GM18508 (cell line): ENCODE data around the gene MTRFR.
"Not testable (repeated sequence)": the region's sequence is repeated elsewhere in the genome, so short reads cannot be mapped to it uniquely, and the experiment has no call there.

Experiments used
- ATAC-seq: cut with Tn5 transposase; IDR thresholded peaks from one replicate; pipeline ENCODE4 v1.9.1; 2021; ENCODE audit warnings: moderate number of reproducible peaks; ENCODE audit not compliant: insufficient read depth, unreplicated experiment

Gene MTRFR

GRCh38 chr12:123248996-123249741, 15.9 kb downstream of the MTRFR start:
- ATAC-seq: not testable (repeated sequence)

DNA sequence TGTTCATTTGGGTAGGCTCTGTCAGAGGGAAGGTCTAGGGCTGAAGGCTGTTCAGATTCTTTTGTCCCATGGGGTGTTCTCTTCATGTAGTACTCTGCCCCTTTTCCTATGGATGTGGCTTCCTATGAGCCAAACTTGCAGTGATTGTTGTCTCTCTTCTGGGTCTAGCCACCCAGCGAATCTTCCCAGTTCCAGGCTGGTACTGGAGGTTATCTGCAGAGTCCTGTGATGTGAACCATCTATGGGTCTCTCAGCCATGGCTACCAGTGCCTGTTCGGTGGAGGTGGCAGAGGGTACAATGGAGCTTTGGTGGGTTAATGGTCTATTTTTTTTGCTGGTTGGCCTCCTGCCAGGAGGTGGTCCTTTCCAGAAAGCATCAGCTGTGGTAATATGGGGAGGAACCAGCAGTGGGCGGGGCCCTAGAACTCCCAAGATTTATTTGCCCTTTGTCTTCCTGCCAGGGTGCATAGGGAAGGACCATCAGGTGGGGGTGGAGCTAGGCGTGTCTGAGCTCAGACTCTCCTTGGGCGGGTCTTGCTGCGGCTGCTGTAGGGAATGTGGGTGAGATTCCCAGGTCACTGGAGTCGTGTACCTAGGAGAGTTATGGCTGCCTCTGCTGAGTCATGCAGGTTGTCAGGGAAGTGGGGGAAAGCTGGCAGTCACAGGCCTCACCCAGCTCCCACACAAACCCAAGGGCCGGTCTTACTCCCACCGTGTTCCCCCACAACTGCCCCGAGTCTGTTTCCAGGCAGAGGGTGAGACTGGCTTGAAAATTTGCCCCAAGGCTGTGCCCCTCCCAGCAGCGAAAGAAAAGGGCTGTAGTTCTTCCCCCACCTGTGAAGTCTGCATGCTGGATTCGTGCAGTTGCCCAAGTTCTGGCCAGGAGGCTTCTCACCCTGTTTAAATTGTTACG, 17.5 kb downstream of the MTRFR start:
- ATAC-seq: no peak

DNA sequence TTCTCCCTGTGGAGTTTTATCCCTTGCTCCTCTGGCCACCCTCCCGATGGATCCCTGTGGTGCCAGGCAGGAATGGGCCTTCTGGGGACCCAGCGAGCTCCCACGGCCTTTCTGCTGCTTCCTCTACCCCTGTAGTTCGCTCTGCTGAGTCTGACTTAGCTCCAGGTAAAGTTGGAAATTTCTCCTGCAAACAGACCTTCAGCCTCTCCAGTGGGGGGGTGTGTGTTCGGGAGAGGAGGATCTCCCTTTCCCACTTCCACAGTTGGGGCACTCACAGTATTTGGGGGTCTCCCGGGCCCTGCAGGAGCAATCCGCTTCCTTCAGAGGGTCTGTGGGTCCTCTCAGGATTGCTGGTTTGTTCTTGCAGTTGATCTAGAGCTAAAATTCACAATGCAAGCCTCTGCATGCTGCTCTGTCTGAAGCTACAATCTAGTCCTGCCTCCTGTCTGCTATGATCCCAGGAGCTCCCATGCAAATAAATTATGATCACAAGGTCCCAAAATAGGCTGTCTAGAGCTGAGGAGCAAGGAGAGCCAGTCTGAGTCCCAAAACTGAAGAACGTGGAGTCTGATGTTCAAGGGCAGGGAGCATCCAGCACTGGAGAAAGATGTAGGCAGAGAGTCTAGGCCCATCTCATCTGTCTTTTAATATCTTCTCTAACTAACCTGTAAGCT, 18.3 kb downstream of the MTRFR start:
- no peak for ATAC-seq

GRCh38 chr12:123252365-123252764, 19.1 kb downstream of the MTRFR start:
- ATAC-seq: not testable (repeated sequence)

GRCh38 chr12:123253641-123254459, 20.6 kb downstream of the MTRFR start:
- ATAC-seq: no peak

- ATAC-seq: no peak
Measured at GRCh38 chr12:123254853-123255446, 21.7 kb downstream of the MTRFR start.

DNA sequence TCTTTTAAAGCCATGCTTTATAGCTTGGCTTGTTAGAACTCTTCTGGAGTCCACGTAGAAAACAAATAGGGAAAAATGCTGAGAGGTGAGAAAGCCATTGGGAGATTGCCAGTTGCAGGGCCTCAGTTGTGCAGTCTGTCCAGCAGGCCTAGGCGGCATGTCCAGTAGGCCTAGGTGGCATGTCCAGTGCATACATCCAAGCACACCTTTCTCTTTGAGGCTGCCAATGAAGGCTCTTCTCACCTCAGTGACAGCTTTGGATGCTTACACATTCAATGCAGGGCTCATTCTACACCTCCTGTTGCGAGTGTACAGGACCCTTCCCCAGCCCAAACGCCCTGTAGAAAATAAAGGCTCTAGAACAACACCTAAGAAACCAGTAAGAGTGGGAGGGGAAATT, 25.4 kb downstream of the MTRFR start:
- no peak for ATAC-seq

DNA sequence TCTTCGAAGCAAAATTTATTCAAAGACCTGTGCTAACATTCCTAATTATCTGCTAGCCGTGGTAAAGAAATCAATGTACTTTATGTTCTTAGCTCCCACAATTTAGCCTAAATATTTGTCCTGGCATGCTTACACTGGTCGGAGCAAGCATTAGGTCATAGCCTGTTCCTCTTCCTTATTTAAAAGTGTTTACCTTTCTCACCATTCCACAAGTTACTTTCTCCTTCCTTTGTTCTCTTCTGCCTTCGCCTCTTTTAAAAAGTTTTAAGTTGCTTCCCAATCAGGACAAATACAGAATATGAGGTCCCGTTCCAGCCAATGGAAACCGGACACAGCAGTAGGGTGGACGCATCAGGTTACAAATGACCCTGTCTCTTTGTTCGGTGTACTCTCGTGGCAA, 26.8 kb downstream of the MTRFR start:
- ATAC-seq: no peak

- ATAC-seq: no peak
Measured at GRCh38 chr12:123261196-123261595, 28.0 kb downstream of the MTRFR start.

DNA sequence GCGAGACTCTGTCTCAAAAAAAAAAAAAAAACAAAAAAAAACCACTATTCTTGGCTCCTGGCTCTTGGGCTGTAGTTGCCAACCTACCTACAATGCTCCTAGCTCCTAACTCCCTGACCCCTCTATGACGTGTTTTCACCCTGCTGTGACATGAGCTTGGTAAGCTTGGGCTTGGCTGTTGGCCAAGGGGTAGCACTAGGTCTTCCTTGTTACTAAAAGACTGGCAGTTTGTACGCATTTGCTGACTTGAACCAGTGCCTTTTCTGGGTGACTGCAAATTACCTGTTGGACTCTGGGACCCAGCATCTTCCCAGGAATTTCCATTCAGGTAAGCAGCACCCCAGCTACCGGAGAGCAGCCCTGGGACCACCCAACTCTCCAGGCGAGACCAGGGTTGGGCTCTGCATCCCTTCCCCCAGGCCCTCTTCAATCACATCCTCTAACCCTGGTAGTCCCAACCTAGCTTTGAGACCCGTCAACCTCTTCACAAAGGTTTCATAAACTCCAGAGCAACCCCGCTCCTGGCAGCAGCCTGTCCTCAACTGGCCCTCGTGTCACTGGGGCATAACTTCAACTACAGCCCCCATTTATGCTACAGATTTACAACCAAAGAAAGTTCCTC, 30.1 kb downstream of the MTRFR start:
- no peak for ATAC-seq

DNA sequence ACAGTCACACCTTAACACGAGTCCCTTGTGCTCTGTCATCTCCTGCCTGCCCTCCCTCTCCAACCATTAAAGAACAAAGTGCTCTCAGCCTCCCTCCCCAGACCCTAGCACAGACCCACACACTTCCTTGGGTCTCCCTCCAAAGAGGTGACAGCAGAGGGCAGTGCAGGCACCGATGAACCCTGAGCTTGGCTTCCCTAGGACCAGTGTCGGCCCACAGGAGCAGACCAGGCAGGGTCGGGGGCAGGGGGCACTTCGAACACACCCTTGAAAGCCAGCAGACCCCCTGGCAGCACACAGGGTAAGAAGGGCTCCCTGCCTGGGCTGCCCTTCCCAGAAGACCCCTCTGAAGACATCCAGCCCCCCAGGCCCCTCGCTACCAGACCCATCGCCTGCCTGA, 31.4 kb downstream of the MTRFR start:
- no peak for ATAC-seq

DNA sequence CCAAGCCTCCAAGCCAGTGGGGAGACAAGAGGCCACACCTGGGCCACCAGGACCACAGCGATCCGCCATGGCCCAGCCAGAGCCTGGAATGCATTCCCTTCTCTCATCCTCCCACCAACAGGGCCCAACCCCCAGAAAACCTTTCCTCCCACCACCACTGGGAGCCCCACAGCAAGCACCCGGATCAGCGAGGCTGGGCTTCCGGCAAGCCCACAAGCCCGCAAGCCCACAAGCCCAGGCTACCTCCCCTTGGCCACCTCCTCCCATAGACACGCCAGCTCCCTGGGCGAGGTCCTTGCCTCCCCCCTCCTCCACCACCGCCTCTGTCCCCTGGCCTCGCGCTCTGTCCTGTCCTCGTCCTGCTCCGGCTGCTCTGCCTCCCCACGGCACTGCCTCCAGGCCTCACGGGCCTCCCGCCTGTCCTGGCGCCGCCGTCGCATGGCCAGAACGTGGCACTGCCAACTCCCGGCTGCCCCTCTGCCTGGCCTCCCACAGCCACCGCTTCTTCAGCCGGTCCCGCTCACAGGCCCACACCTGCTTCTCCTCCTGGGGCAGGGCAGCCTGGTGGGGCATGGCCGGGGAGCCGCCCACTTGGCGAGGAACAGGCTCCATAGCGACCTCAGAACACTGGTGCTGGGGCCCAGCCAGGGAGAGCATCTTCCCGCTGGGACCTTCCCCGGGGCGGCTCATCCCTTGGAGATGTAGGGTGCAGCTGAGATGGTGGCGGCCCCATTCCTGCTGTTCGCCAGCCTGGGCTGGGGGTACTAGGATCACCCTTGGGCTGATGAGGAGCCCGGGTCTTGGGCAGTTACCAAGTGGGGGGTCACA, 32.8 kb downstream of the MTRFR start:
- ATAC-seq: no peak

GRCh38 chr12:123266679-123267277, 33.5 kb downstream of the MTRFR start:
- no peak for ATAC-seq

DNA sequence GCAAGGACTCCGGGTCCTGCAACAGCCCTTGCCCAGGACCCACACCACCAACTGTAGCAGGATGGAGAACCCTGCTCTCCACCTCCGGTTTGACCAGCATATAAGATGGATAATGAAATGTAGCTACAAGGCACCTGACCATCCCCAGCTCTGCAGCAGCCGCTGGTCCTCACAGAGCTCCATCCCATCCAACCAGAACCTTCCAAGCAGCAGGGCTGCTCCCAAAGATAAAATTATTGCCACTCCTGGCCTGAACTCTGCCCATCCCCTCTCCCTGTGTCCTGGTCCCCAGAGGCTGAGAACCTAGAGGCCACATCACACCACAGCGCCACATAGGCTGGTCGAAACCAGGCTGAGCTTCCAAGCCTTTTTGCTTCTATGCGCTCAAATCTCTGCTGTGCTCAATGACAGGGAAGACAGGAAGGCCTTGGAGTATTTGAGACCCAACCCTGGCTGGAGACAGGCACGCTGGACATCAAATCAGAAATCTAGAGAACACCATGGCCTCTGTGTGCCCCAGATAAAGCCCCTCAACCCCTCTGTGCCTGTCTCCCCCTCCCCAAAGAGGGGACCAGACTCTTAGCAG, 34.2 kb downstream of the MTRFR start:
- no peak for ATAC-seq

DNA sequence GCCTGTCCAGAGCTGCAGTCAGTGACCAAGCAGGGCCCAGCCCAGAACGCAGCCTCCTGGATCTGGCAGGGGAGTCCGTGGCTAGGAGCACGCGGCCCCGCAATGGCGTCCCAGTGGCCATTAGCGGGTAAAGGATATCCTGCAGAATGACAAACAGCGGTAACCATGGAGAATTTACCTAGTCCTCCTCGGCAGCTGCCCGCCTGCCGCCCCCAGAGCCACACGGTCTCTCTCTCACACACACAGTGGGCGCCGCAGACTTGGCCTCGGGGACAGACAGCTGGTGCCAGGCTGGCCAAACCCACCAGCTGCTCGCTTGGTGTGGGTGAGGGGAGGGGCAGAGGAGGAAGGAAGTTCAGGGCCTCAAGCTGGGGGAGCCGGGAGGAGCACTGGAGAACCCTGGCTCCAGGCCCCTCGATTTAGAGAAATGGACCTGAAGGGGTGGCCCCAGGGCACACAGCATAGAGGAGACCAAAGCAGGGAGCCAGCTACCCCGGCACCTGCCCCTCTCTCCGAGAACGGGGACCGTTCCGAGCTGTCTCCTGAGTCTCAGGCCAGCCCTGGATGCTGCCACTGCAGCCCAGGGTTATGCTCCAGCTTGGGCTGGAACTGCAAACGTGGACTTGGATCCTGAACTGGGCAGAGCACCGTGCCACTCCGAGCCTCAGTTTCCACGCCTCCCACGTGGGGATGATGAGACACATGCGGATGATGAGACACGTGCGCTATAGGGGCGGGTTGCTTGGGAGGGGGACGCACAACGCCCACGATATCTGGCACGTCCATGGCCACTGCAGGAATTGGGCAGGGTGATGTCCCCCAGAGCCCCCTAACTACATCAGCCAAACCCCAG, 35.0 kb downstream of the MTRFR start:
- no peak for ATAC-seq

- no peak for ATAC-seq
Measured at GRCh38 chr12:123268850-123269249, 35.6 kb downstream of the MTRFR start.

DNA sequence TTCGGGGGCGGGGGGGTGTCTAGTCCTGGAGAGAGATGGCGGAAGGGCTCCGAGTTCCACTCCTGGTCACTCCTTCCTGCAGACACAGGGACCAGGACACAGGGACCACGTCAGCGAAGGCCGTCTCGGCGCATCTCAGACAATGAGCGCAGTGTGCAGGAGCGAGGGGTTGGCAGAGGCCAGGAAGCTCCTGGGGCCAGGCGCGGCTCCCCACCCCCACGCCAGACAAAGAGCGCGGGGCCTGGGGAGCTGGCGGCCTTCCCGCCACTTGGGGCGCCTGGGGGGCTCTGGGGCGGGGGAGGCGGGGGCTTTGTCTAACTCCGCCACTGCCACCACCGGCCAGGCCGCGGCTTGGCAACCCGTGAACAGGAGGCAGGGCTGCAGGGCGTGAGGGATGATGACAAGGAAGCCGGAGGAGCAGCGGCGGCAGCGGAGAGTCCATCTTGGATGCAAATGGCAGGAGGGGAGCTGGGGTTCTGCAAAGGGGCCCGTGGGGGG, 36.2 kb downstream of the MTRFR start:
- ATAC-seq: no peak
